Bronchial epithelial cell (primary cell): ENCODE measurements around the gene GPR37L1. TPM values are rescaled to one million over a fixed set of nuclear protein-coding genes. Genes with fewer than 3 reads are reported as not detected.
A peak's percentile ranks its signal among the peaks of the same experiment; 100 is the strongest.
"Not testable (repeated sequence)": the region's sequence is repeated elsewhere in the genome, so short reads cannot be mapped to it uniquely, and the experiment has no call there.

Source experiments
- DNase-seq: peaks from one replicate; pipeline ENCODE4 v3.0.0-alpha.2; 2010; ENCODE audit warnings: low read depth
- FAIRE-seq: peaks from 2 replicates; lab custom pipeline; 2011; peaks lifted over from hg19 to GRCh38; lab: Jason Lieb, UNC
- H3K27me3 ChIP-seq: 2 replicates; pipeline ENCODE4 v1.5.1; 2011; ENCODE audit warnings: low read length; ENCODE audit not compliant: control insufficient read depth, insufficient read depth
- H3K36me3 ChIP-seq: 2 replicates; pipeline ENCODE4 v1.5.1; 2011; ENCODE audit warnings: low read length; ENCODE audit not compliant: control insufficient read depth, insufficient read depth
- H3K4me3 ChIP-seq: 2 replicates; pipeline ENCODE4 v1.5.1; 2011; ENCODE audit warnings: mild to moderate bottlenecking, low read depth, low read length, control low read depth
- total RNA-seq: library from RNA; depleted of rRNA; stranded (reverse); fragments of >200 nt; gene quantifications from 2 replicates; pipeline ENCODE4 v1.2.1, GENCODE V29; 2014
- TF ChIP-seq, protein P1 (sequence below): IDR thresholded peaks from 2 replicates; pipeline ENCODE4 v1.5.1; 2011; ENCODE audit warnings: mild to moderate bottlenecking, moderate library complexity, low read length, control low read depth, inconsistent platforms; ENCODE audit not compliant: insufficient read depth, severe bottlenecking

Gene GPR37L1
- total RNA-seq, 1 donor from 2014 or later: not detected

DNA sequence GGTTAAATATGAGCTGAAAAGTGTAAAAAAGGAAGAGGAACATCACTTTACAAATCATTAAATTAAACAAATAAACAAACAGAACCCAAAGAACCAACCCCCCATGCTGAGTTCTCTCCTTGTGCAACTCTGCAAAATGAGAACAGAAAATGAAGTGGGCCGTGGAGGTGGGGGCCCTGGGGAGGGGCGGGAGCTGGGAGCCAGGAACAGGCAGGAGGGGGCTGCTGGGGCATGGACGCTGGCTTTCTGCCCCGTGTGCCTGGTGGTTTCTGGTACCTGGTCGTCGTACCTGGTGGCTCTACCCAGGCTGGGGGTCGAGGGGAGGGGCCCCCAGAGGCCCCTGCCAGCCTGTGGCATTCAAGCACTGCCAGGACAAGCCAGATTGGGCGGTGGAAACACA lies 10.8 kb downstream of the GPR37L1 start:
- H3K27me3 ChIP-seq: no peaks in the 10 kb centered on the region
- TF ChIP-seq, protein P1, sequence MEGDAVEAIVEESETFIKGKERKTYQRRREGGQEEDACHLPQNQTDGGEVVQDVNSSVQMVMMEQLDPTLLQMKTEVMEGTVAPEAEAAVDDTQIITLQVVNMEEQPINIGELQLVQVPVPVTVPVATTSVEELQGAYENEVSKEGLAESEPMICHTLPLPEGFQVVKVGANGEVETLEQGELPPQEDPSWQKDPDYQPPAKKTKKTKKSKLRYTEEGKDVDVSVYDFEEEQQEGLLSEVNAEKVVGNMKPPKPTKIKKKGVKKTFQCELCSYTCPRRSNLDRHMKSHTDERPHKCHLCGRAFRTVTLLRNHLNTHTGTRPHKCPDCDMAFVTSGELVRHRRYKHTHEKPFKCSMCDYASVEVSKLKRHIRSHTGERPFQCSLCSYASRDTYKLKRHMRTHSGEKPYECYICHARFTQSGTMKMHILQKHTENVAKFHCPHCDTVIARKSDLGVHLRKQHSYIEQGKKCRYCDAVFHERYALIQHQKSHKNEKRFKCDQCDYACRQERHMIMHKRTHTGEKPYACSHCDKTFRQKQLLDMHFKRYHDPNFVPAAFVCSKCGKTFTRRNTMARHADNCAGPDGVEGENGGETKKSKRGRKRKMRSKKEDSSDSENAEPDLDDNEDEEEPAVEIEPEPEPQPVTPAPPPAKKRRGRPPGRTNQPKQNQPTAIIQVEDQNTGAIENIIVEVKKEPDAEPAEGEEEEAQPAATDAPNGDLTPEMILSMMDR: no peak
- DNase-seq: no peak
- no peak for FAIRE-seq
- H3K4me3 ChIP-seq: no peak overlapping the region
- H3K36me3 ChIP-seq: peaks cover 16% of the 10 kb centered on the region

DNA sequence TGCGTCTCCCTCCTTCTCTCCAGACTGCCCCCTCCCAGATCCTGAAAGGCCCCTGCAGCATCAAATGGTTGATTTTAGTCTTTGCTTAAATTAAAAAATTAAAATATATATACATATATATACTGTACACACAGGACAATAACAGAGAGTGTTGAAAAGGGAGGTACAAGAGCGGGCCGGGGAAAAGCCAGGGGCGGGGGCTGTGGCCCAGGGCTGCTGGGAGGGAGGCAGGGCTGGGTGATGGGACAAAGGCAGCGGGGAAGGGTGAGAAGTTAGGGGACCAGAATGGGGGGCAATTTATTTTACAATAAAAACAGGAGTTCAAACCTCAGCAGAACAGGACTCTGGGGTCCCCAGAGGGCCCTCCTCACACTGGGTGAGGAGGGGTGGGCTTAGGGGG lies 11.3 kb downstream of the GPR37L1 start:
- H3K4me3 ChIP-seq: no peak overlapping the region
- FAIRE-seq: no peak
- TF ChIP-seq, protein P1: no peak
- no peak for DNase-seq
- no peaks in the 10 kb centered on the region for H3K27me3 ChIP-seq
- peaks cover 16% of the 10 kb centered on the region for H3K36me3 ChIP-seq

DNA sequence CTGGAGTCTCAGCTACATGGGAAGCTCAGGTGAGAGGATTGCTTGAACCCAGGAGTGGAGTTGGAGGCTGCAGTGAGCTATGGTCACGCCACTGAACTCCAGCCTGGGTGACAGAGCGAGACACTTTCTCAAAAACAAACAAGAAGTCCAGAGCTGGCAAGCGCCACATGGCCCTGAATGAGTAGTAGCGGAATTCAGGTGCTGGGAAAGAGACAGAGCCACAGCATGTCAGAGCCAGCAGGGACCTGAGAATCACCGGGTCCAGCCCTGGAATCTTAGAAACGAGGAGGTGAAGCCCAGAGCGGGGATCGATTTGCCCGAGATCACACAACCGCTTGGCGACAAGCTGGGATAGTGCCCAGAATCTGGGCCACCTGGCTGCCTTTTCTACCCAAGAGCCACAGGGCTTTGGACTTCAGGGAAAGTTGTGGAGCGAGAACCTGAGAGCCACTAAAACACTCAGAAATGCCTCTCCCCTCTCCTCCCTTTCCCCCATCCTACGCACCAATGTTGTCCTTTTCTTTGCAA lies 12.0 kb downstream of the GPR37L1 start:
- Histone ChIP-seq H3K36me3 (peaks cover 16% of the 10 kb centered on the region), H3K27me3 (no peaks in the 10 kb centered on the region), H3K4me3 (no peak overlapping the region)
- TF ChIP-seq, protein P1: no peak
- DNase-seq (no peak), FAIRE-seq (no peak)

DNA sequence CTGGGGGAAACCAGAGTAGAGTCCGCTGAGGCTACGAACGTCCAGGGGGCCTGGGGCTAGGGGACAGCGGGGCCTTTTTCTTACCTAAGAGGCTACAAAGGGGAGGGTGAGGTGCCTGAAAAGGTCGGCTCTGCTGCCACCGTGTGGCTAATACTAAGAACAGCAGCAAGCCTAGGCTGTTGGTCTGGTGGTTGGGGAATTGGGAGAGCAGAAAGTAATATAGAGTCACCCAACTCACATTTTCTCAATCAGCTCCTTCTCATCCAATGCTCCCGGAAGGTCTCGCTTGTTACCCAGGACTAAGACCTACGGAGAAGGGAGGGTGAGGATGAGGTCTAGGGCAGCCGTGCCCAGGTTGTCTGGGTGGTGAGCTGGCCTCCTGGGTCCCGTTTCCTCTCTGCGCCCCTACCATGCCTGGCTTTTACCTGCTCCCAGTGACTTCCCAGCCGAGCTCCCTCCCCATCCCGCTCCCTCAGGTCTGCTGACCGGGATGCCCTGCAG lies 12.6 kb downstream of the GPR37L1 start:
- no peak for FAIRE-seq
- Histone ChIP-seq H3K36me3 (peaks cover 16% of the 10 kb centered on the region), H3K4me3 (no peak overlapping the region), H3K27me3 (no peaks in the 10 kb centered on the region)
- TF ChIP-seq, protein P1: peak; percentile 89
- DNase-seq: peak; percentile 59

DNA sequence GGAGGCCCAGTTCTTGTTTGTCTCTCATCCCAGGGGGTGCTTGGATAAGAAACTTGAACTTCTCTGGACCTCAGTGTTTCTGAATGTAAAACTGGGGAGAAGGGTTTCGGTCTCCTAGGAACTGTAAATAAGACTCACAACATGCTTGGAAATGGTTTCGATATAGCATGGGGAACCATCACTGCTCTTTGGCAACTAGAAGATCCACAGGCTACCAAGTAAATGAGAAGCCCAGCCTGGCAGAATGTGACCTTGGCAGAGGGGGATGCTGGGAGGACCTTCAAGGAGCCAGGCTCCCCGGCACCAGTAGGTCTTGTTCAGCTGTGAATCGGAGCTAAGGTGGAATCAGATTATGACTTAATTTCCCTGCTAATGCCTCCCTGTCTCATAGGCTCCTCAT lies 18.1 kb downstream of the GPR37L1 start:
- Histone ChIP-seq H3K36me3 (peaks cover 10% of the 10 kb centered on the region), H3K27me3 (no peaks in the 10 kb centered on the region), H3K4me3 (no peak overlapping the region)
- TF ChIP-seq, protein P1: no peak
- FAIRE-seq: no peak
- DNase-seq: no peak

DNA sequence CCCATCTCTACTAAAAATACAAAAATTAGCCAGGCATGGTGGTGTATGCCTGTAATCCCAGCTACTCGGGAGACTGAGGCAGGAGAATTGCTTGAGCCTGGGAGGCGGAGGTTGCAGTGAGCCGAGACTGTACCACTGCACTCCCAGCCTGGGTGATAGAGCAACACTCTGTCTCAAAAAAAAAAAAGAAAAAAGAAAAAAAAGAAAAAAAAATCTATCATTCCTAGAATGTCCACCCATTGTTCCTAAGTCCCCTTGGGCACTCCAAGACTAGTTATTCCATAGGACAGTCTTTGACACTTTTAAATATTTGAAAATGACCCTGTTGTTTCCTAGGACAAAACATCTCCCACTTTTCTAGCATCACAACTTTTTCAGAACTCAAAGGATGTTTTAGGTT lies 18.8 kb downstream of the GPR37L1 start:
- not testable (repeated sequence) for H3K36me3 ChIP-seq, FAIRE-seq, H3K27me3 ChIP-seq, H3K4me3 ChIP-seq, DNase-seq
